B cell (primary cell): ENCODE results near the gene CT55. TPM values are rescaled to one million over a fixed set of nuclear protein-coding genes. Genes with fewer than 3 reads are reported as not detected.

ENCODE experiments used
- ATAC-seq: fragments of 200-7000 bp; cut with Tn5 transposase; one replicate; pipeline ENCODE4 v1.10.0; 2021; ENCODE audit warnings: low read depth, mild to moderate bottlenecking, moderate number of reproducible peaks, moderate library complexity
- CTCF ChIA-PET: fragments of 350-600 bp; sonication (Branson Sonifier 250); formaldehyde crosslinking; loops from one replicate; lab custom pipeline; 2021; ENCODE audit warnings: antibody characterized with exemption, inconsistent platforms; lab: Charles Lee
- POLR2A ChIA-PET: fragments of 350-600 bp; sonication (Branson Sonifier 250); formaldehyde crosslinking; loops from one replicate; lab custom pipeline; 2021; ENCODE audit warnings: antibody characterized with exemption; lab: Charles Lee
- DNase-seq: peaks from one replicate; pipeline ENCODE4 v3.0.0; 2013
- H2AFZ ChIP-seq: 2 replicates; pipeline ENCODE4 v1.6.1; 2012; ENCODE audit warnings: mild to moderate bottlenecking, low read depth, low read length; ENCODE audit not compliant: insufficient read depth, poor library complexity, severe bottlenecking
- H3K27ac ChIP-seq, 2 donors: 1 replicate in 1 of 2; 2 replicates in 1 of 2; pipeline ENCODE4 v1.5.1; 2012 to 2013; ENCODE audit warnings: low read length in 2 of 2, mild to moderate bottlenecking in 2 of 2, moderate library complexity in 1 of 2
- H3K27me3 ChIP-seq, 4 experiments: fragments of 200-600 bp in 1 of 4; sonication (generic) in 1 of 4; replicated peaks in 1 of 4; 1 replicate in 2 of 4; 2 replicates in 2 of 4; pipeline versions ENCODE4 v1.6.1 to v1.7.0; 2013 to 2016; ENCODE audit warnings: low read length in 3 of 4, mild to moderate bottlenecking in 2 of 4, mixed read lengths in 1 of 4, moderate library complexity in 1 of 4; ENCODE audit not compliant: insufficient read depth in 4 of 4, control insufficient read depth in 3 of 4; ENCODE audit errors: control extremely low read depth in 1 of 4
- H3K36me3 ChIP-seq, 2 experiments: replicated peaks in 1 of 2; 1 replicate in 1 of 2; 2 replicates in 1 of 2; pipeline versions ENCODE4 v1.6.1 to v1.7.1; 2013; ENCODE audit warnings: low read length in 1 of 2; ENCODE audit not compliant: insufficient read depth in 2 of 2, control insufficient read depth in 1 of 2; ENCODE audit errors: control extremely low read depth in 1 of 2, extremely low read depth in 1 of 2
- H3K4me1 ChIP-seq, 2 donors: fragments of 200-600 bp in 1 of 2; sonication (generic) in 1 of 2; 1 replicate in 1 of 2; 2 replicates in 1 of 2; pipeline versions ENCODE4 v1.5.1 to v1.6.1; 2013 to 2017; ENCODE audit warnings: low read length in 2 of 2; ENCODE audit not compliant: control insufficient read depth in 2 of 2, insufficient read depth in 2 of 2
- H3K4me2 ChIP-seq: replicated peaks from 2 replicates; pipeline ENCODE3; 2012; ENCODE audit warnings: mild to moderate bottlenecking, low read depth, low read length; ENCODE audit not compliant: poor library complexity, severe bottlenecking
- H3K4me3 ChIP-seq, 5 experiments: fragments of 200-600 bp in 1 of 5; sonication (generic) in 1 of 5; 1 replicate in 3 of 5; 2 replicates in 2 of 5; pipeline versions ENCODE4 v1.5.1 to v1.7.0; 2011 to 2016; ENCODE audit warnings: low read length in 4 of 5, mild to moderate bottlenecking in 4 of 5, low read depth in 2 of 5, control low read depth in 1 of 5, moderate library complexity in 1 of 5; ENCODE audit not compliant: insufficient read depth in 1 of 5; ENCODE audit errors: control extremely low read depth in 1 of 5, extremely low read depth in 1 of 5
- H3K79me2 ChIP-seq: fragments of 200-600 bp; sonication (generic); one replicate; pipeline ENCODE4 v1.6.0; 2016; ENCODE audit warnings: low read length; ENCODE audit not compliant: control insufficient read depth, insufficient read depth
- H3K9ac ChIP-seq: fragments of 200-600 bp; sonication (generic); 2 replicates; pipeline ENCODE4 v1.6.1; 2017; ENCODE audit warnings: mild to moderate bottlenecking, low read length, moderate library complexity
- H3K9me3 ChIP-seq, 3 donors: one replicate each; pipeline versions ENCODE4 v1.6.1 to v1.7.1; 2013; ENCODE audit warnings: low read length in 2 of 3; ENCODE audit not compliant: control insufficient read depth in 2 of 3, insufficient read depth in 1 of 3; ENCODE audit errors: control extremely low read depth in 1 of 3
- H4K20me1 ChIP-seq: 2 replicates; pipeline ENCODE4 v1.6.0; 2012; ENCODE audit warnings: mild to moderate bottlenecking, low read length; ENCODE audit not compliant: insufficient read depth, control insufficient read depth, poor library complexity, severe bottlenecking
- H3K27ac Mint-ChIP-seq: one replicate; pipeline ENCODE4 v1.8.0; 2021; ENCODE audit warnings: mixed read lengths
- H3K27me3 Mint-ChIP-seq: one replicate; pipeline ENCODE4 v1.8.0; 2021; ENCODE audit warnings: mixed read lengths
- H3K4me1 Mint-ChIP-seq: one replicate; pipeline ENCODE4 v1.8.0; 2021; ENCODE audit warnings: mixed read lengths
- H3K4me3 Mint-ChIP-seq: one replicate; pipeline ENCODE4 v1.8.0; 2021; ENCODE audit warnings: mixed read lengths
- H3K9me3 Mint-ChIP-seq: one replicate; pipeline ENCODE4 v1.8.0; 2022; ENCODE audit warnings: mixed read lengths; ENCODE audit not compliant: insufficient read depth
- EZH2 ChIP-seq: IDR thresholded peaks from 2 replicates; pipeline ENCODE4 v1.6.1; 2012; ENCODE audit warnings: borderline replicate concordance, low read depth, mild to moderate bottlenecking, moderate library complexity, low read length; ENCODE audit not compliant: insufficient read depth, poor library complexity, severe bottlenecking
- WGBS: methylation state at CpG from one replicate; pipeline ENCODE4 v1.1.5; 2013; ENCODE audit warnings: missing lambda C conversion rate; ENCODE audit not compliant: insufficient coverage; 5-methylcytosine and 5-hydroxymethylcytosine counted together
- intact Hi-C: fragments of 100-400 bp; cut with micrococcal nuclease; formaldehyde crosslinking; loops from one replicate; pipeline ENCODE4 v1.10.0; 2022
- polyA minus RNA-seq: library from RNA; depleted of rRNA, polyadenylated mRNA; stranded (reverse); fragments of >200 nt; gene quantifications from 2 replicates; pipeline ENCODE4 v1.2.3, GENCODE V29; 2012
- polyA plus RNA-seq: library from polyadenylated mRNA; depleted of rRNA; stranded (reverse); fragments of >200 nt; gene quantifications from 2 replicates; pipeline ENCODE4 v1.2.3, GENCODE V29; 2012
- total RNA-seq, 2 donors: library from RNA; stranded (reverse); fragments of 120-200 nt in 1 of 2; gene quantifications; 1 replicate in 1 of 2; 2 replicates in 1 of 2; pipeline versions ENCODE4 v1.2.3 to v1.2.4, GENCODE V29; 2013 to 2022
- TF ChIP-seq, protein P1 (sequence below): fragments of 200-600 bp; IDR thresholded peaks from one replicate; pipeline ENCODE4 v1.8.0; 2022; ENCODE audit warnings: antibody characterized with exemption, mild to moderate bottlenecking

The CT55 gene, protein sequence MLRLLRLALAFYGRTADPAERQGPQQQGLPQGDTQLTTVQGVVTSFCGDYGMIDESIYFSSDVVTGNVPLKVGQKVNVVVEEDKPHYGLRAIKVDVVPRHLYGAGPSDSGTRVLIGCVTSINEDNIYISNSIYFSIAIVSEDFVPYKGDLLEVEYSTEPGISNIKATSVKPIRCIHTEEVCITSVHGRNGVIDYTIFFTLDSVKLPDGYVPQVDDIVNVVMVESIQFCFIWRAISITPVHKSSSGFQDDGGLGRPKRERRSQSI
- total RNA-seq (not detected in 2 replicates), polyA plus RNA-seq (not detected in 2 replicates), polyA minus RNA-seq (0.21 TPM in 1 of 2 replicates, not detected in the other)
- not detected for total RNA-seq (2013)

DNA sequence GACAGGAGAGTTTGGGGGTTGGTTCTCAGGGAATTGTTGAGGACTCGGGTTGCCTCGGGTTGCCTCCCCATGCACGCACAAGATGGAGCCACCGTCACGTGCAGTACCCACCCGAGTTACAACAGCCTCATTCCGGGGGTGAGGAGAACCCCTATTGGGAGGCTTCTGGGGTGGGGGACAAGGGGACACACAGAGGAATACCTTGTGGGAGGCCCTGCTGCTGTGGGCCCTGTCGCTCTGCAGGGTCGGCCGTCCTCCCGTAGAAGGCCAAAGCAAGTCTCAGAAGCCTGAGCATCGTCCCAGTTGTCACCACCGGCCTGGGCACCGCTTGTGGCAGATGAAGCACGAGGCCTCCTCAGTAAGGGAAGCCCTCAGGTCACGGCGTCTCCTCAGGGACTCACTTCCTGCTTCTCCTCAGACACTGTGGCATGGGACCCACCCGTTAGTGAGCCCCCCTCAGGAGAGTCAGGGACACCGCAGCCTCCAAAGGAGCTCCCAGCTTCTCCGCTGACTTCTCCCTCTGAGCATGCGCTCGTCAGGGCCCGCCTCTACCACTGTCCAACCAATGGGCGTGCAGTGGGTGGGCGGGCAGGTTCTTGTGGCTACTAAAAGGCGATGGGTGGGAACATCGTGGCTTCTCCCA is at the start of gene CT55:
CT55 (minus strand) TSS at position 522 of the 643 bp plus-strand sequence; CDS start at position 295, 227 bp downstream.
- 98% methylated on average over 13 of the region's 27 CpGs for WGBS
- H3K9me3 Mint-ChIP-seq: no peaks in the 10 kb centered on the region

More for the DNA sequence above, at the start of gene CT55:
- Histone ChIP-seq H3K4me3 (no peak within 1 kb of the TSS), H3K4me1 (no peaks in the 10 kb centered on the region), H4K20me1 (no peaks in the 10 kb centered on the region), H3K27ac (no peak within 1 kb of the TSS), H3K36me3 (no peaks in the 10 kb centered on the region), H3K4me2 (no peak within 1 kb of the TSS), H3K9ac (no peak within 1 kb of the TSS), H3K27me3 (no peaks in the 10 kb centered on the region), H2AFZ (no peak within 1 kb of the TSS), H3K79me2 (no peaks in the 10 kb centered on the region), H3K9me3 (no peaks in the 10 kb centered on the region)
- ChIA-PET CTCF (interaction anchor here (1.2 kb wide), 1 partner anchor 59 kb away, joined by 3 read pairs; no protein-coding TSS in a partner anchor), POLR2A (no interaction called here)
- no peaks in the 10 kb centered on the region for H3K4me1 Mint-ChIP-seq
- TF ChIP-seq, protein P1, sequence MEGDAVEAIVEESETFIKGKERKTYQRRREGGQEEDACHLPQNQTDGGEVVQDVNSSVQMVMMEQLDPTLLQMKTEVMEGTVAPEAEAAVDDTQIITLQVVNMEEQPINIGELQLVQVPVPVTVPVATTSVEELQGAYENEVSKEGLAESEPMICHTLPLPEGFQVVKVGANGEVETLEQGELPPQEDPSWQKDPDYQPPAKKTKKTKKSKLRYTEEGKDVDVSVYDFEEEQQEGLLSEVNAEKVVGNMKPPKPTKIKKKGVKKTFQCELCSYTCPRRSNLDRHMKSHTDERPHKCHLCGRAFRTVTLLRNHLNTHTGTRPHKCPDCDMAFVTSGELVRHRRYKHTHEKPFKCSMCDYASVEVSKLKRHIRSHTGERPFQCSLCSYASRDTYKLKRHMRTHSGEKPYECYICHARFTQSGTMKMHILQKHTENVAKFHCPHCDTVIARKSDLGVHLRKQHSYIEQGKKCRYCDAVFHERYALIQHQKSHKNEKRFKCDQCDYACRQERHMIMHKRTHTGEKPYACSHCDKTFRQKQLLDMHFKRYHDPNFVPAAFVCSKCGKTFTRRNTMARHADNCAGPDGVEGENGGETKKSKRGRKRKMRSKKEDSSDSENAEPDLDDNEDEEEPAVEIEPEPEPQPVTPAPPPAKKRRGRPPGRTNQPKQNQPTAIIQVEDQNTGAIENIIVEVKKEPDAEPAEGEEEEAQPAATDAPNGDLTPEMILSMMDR: no peak
- TF ChIP-seq EZH2: no peak
- H3K4me3 Mint-ChIP-seq: no peak within 1 kb of the TSS
- intact Hi-C loops: no loop called here
- H3K27me3 Mint-ChIP-seq: peaks cover 11% of the 10 kb centered on the region
- no peak for DNase-seq
- H3K27ac Mint-ChIP-seq: no peak within 1 kb of the TSS
- no peak for ATAC-seq
